ENCODE measurements around the gene C12orf57. TPM values are rescaled to one million over a fixed set of nuclear protein-coding genes. Genes with fewer than 3 reads are reported as not detected.

The C12orf57 gene
- total RNA-seq, 2 donors from 2014 or later, result 89.7 to 106 TPM

DNA sequence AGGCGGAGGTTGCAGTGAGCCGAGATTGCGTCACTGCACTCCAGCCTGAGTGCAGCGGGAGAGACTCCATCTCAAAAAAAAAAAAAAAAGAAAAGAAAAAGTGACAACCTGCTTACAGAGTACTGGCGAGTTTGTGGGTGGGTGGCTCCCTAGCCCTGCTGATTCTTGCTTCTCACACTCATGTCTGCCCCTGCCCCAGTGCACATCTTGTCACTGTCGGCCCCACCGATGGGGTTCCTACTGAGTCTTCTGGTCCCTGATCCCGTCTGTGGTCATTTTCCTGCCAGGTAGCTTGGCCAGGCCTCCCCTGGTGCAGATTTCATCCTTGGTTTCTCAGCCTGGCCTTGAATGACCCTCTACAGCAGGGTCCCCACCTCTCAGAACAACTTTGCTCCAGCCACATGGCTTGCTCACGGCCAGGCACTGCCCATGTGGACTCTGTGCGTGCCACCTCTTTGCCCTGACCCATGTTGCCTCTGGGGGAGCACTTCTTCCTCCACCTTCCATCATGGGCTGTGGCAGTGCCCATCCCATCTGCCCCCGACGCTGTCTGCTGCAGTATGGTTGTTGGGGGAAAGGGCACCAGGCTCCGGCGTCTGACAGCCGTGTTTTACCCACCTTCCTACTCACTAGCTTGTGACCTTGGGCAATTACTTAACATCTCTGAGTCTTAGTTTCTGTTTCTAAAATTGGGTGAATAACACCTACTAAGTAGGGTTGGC is 5.2 kb downstream of the C12orf57 start:
- peak in 1 of 2 donors; percentile 3 for ATAC-seq
- Mint-ChIP-seq H3K4me3 (peak overlapping the region; percentile 65), H3K27ac (peak overlapping the region; percentile 95 to 97), H3K27me3 (no peaks in the 10 kb centered on the region), H3K4me1 (ENCODE audit: low read depth in 2 of 2) (peaks cover 76 to 80% of the 10 kb centered on the region in 2 donors), H3K36me3 (no peaks in the 10 kb centered on the region), H3K9me3 (no peaks in the 10 kb centered on the region)
- DNase-seq (ENCODE audit: low spot score), result no peak

DNA sequence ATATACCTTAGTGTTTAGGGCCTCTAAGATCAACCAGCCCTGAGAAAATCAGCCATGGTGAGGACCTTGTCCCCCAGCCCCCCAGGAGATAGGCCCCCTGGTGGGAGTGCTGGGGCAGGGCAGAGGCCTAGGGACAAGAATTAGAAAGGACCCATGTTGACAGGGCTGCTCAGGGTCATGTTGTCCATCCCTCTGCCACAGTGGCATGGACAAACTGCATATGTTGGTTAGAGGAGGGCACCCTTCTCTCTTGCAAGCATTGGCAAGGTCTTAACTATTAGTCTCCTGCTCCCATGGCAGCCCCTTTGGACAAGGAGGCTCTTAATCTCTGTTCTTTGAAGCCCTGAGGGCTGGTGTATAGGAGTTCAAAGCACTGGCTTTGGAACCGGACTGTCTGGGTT is 6.6 kb downstream of the C12orf57 start:
- H3K27ac Mint-ChIP-seq, result peak overlapping the region; percentile 95 to 97
- peak overlapping the region; percentile 92 for H3K4me3 Mint-ChIP-seq
- no peak for DNase-seq (ENCODE audit: low spot score)
- no peaks in the 10 kb centered on the region for H3K9me3 Mint-ChIP-seq
- no peaks in the 10 kb centered on the region for H3K36me3 Mint-ChIP-seq
- no peaks in the 10 kb centered on the region for H3K27me3 Mint-ChIP-seq
- peaks cover 77 to 79% of the 10 kb centered on the region in 2 donors for H3K4me1 Mint-ChIP-seq (ENCODE audit: low read depth in 2 of 2)
- ATAC-seq, result no peak

DNA sequence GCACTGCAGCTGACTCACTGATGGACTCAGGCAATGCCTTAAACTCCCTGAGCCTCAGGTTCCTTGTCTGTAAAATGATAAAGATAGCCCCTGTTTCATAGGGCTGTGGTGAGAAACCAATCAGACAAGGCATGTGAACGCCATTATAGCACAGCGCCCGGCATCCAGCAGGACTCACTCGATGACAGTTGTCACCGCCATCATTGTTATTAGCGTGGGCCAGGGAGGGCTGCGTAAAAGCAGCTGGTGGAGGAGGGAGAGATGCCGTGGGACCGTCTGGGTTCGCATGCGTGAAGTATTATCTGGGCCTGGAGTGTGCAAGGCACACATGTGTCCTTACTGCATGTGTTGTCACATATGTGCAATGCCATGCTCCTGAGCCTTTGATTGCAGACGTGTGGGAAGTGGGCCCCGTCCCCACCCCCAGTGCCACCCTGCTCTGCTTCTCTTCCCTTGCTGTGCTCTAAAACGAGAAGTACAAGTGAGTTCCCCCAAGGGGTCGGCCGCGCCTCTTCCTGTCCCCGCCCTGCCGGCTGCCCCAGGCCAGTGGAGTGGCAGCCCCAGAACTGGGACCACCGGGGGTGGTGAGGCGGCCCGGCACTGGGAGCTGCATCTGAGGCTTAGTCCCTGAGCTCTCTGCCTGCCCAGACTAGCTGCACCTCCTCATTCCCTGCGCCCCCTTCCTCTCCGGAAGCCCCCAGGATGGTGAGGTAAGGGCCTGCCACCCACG is 7.2 kb downstream of the C12orf57 start, which contains the start of gene PTPN6:
TSS of gene PTPN6 (plus strand) at position 546 of the 730 bp plus-strand sequence. CDS start at position 703, 157 bp downstream.
- H3K36me3 Mint-ChIP-seq, result no peaks in the 10 kb centered on the region

DNA sequence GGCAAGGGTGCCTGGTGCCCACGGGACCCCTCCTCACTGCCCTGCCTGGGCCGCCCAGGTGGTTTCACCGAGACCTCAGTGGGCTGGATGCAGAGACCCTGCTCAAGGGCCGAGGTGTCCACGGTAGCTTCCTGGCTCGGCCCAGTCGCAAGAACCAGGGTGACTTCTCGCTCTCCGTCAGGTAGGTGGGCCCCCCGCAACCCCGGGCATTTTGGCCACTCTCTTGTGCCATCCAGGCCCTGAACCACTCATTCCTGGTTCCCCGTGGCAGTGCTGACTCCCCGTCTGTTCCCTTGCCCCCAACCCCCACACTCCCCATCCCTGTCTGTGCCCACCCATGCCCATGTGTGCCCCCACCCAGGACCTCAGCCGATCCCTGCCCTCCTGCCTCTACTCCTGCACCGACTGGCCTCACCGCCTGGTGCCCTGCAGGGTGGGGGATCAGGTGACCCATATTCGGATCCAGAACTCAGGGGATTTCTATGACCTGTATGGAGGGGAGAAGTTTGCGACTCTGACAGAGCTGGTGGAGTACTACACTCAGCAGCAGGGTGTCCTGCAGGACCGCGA is 7.8 kb downstream of the C12orf57 start:
- peak overlapping the region; percentile 92 for H3K4me3 Mint-ChIP-seq
- H3K36me3 Mint-ChIP-seq, result no peaks in the 10 kb centered on the region

More for the DNA sequence above, 7.2 kb downstream of the C12orf57 start, which contains the start of gene PTPN6:
- ATAC-seq (peak; percentile 0 to 57), DNase-seq (ENCODE audit: low spot score) (no peak)
- Mint-ChIP-seq H3K27ac (peak within 1 kb of the TSS; percentile 95 to 97), H3K4me1 (ENCODE audit: low read depth in 2 of 2) (peaks cover 77 to 81% of the 10 kb centered on the region in 2 donors), H3K9me3 (no peaks in the 10 kb centered on the region), H3K27me3 (no peaks in the 10 kb centered on the region), H3K4me3 (peak within 1 kb of the TSS; percentile 92)

DNA sequence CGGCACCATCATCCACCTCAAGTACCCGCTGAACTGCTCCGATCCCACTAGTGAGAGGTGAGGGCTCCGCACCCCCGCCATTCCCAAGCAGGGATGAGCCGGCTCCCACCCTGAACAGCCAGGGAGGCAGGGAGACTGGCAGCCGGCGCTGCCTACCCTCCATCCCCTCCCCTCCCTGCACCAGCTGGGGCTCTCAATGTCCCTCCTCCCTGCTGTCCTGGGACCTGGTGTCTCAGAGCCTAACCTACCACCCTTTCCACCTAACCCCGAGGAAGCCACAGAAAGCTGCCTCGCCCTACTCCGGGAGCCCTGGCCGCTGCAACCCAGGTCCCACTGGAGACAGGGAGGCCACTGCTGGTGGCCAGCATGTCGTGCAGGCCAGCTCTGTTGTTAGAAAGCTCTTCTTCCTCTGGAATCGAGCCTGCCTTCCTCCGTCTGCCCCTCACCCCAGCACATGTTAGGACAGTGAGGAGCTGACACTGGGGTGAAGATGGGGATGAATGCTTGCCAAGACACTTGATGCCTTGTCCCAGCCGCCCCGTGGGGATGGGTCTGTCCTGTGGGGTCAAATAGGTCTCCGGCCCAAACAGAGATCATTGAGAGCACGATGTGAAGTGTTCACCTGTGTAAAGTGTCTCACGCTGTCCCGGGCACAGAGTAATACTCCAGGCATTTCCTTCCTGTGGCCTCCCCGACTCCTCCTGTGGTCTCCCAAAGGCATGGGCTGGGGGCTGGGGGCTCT is 8.5 kb downstream of the C12orf57 start:
- Mint-ChIP-seq H3K36me3 (peaks cover 4% of the 10 kb centered on the region), H3K4me3 (peak overlapping the region; percentile 92), H3K4me1 (ENCODE audit: low read depth in 2 of 2) (peaks cover 80 to 85% of the 10 kb centered on the region in 2 donors), H3K9me3 (no peaks in the 10 kb centered on the region), H3K27ac (peak overlapping the region; percentile 95 to 97), H3K27me3 (no peaks in the 10 kb centered on the region)
- DNase-seq (ENCODE audit: low spot score), result peak; percentile 59
- no peak for ATAC-seq

More for the DNA sequence above, 7.8 kb downstream of the C12orf57 start:
- ATAC-seq (peak in 1 of 2 donors; percentile 2), DNase-seq (ENCODE audit: low spot score) (peak; percentile 55)
- H3K27ac Mint-ChIP-seq, result peak overlapping the region; percentile 95 to 97
- H3K4me1 Mint-ChIP-seq (ENCODE audit: low read depth in 2 of 2), result peaks cover 80 to 84% of the 10 kb centered on the region in 2 donors
- H3K27me3 Mint-ChIP-seq, result no peaks in the 10 kb centered on the region
- H3K9me3 Mint-ChIP-seq, result no peaks in the 10 kb centered on the region

DNA sequence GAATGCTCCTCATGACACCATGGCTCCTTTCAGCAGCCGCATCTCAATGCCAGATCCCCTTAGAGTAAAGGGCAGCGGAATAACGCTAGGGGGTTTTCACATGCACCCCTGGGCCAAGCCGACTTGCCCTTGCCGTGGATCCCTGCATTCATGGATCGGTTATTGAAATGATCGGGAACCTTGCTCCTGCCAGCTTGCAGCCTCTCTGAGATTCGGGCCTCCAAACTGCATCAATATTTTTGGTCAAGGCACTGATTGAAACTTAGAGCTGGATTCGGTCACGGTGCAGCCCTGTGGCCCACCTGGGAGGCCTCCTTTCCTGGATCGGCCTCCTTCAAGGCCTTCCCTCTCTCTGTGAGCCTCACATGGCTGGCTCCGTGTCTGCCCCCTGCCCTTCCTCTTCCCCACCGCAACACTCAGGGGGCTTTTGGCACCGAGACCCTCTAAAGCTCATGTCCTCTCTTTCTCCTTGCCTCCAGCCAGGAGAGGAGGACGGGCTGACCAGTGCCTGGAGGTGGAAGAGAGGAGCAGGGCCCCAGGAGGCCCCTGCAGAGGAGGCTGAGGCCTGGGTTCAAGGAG is 9.1 kb downstream of the C12orf57 start:
- Mint-ChIP-seq H3K4me1 (ENCODE audit: low read depth in 2 of 2) (peaks cover 78 to 84% of the 10 kb centered on the region in 2 donors), H3K27me3 (no peaks in the 10 kb centered on the region), H3K4me3 (peak overlapping the region; percentile 92), H3K27ac (peak overlapping the region; percentile 95 to 97), H3K9me3 (no peaks in the 10 kb centered on the region), H3K36me3 (peaks cover 4% of the 10 kb centered on the region)
- ATAC-seq (no peak), DNase-seq (ENCODE audit: low spot score) (no peak)

DNA sequence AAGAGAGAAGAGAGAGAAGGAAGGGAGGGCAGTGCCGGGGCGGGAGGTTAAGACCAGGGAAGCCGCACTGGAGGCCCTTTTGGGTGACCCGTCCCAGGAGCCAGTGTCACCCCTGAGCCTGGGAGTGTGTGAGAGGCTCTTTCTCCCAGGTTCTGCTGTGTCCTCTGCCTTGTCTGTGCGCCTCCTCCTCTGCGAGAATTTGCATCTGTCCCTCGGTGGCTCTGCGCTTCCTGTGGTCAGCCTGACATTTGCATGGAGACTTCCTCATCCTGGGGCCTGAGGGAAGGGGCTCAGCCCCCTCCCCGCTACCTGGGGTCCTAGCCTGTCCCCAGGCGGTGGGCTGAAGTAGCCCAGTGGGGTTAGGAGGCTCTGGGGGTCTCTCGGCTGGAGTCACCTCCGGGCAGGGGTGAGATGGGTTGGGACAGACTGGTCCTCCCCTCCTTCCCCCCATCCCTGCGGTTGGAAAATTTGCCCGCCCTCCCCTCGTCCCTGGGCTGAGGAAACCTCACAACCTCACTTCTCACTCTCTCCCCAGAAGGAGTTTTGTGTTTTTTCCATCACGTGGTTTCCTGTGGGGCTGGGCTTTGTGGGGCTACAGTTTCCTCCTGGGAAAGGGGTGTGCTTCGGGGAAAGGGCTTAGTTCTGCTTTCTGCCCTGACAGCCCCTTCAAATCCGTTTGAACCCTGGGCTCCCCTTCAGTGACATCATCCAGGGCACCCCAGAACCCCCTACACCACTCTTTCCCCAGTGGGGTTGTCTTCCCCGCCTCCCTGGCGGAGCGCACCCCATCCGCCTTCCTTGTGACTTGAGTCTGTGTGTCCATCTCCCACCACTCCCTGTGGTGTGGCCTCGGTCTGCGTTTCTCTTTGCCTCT is 9.9 kb downstream of the C12orf57 start:
- H3K4me1 Mint-ChIP-seq (ENCODE audit: low read depth in 2 of 2), result peaks cover 79 to 85% of the 10 kb centered on the region in 2 donors
- peak overlapping the region; percentile 95 to 97 for H3K27ac Mint-ChIP-seq
- no peaks in the 10 kb centered on the region for H3K9me3 Mint-ChIP-seq
- H3K4me3 Mint-ChIP-seq, result peak overlapping the region; percentile 92
- peak; percentile 52 to 69 for ATAC-seq
- H3K27me3 Mint-ChIP-seq, result no peaks in the 10 kb centered on the region
- peaks cover 4% of the 10 kb centered on the region for H3K36me3 Mint-ChIP-seq
- peak; percentile 88 for DNase-seq (ENCODE audit: low spot score)

DNA sequence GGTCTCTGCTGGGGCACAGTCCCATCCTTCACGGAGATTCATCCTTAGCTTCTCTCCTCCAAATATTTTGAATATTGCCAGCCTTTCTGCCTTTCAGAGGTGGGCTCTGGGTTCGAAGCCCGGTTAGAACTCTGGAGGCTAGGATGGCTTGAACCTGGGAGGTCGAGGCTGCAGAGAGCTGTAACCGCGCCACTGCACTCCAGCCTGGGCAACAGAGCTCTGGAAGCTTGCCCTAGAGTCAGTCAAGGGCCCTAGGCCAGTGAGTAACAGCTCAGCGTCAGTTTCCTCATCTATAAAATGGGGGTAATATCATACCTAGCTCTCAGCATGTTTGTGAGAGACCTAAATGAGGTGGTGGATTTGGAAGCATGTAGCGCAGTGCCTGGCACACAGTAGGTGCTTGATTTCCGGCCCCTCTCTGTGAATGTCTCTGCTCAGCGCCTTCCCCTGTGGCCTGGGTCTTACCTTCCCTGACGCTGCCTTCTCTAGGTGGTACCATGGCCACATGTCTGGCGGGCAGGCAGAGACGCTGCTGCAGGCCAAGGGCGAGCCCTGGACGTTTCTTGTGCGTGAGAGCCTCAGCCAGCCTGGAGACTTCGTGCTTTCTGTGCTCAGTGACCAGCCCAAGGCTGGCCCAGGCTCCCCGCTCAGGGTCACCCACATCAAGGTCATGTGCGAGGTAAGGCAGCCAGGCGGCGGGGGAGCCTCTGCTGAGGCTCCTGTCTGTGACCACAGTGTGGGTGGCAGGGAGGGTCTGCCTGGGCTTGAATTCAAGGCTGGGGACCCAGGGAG is 10.7 kb downstream of the C12orf57 start:
- H3K36me3 Mint-ChIP-seq, result peaks cover 4% of the 10 kb centered on the region
- DNase-seq (ENCODE audit: low spot score) (no peak), ATAC-seq (no peak)
- H3K9me3 Mint-ChIP-seq, result no peaks in the 10 kb centered on the region
- H3K4me1 Mint-ChIP-seq (ENCODE audit: low read depth in 2 of 2), result peaks cover 80 to 87% of the 10 kb centered on the region in 2 donors
- no peaks in the 10 kb centered on the region for H3K27me3 Mint-ChIP-seq
- peak overlapping the region; percentile 92 for H3K4me3 Mint-ChIP-seq
- H3K27ac Mint-ChIP-seq, result peak overlapping the region; percentile 95 to 97

DNA sequence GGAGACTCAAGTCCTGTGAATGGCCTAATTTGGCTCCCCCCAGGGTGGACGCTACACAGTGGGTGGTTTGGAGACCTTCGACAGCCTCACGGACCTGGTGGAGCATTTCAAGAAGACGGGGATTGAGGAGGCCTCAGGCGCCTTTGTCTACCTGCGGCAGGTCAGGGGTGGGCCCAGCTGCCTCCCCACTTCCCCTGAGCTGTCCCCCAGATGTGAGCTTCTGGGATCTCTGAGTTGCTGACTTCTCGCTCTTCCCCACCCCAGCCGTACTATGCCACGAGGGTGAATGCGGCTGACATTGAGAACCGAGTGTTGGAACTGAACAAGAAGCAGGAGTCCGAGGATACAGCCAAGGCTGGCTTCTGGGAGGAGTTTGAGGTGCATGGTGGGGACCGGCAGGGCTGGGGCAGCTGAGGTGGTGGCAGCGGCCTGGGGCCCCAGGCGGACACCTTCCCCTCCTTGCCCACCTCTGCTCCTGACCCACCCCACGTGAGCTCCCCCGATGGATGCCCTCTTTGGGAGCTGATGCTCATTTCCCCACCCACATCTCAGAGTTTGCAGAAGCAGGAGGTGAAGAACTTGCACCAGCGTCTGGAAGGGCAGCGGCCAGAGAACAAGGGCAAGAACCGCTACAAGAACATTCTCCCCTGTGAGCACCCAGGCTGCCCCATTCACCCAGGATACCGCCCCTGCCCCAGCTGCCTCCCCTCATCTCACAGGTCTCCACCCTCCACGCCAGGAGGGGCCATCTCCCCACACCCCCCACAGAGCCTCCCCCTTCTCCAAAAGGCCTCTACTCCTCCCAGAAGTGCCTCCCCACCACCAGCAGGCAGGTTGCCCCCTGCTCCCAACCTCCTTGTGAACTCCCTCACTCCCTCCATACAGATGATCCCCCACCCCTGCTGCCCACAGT is 11.5 kb downstream of the C12orf57 start:
- Mint-ChIP-seq H3K27ac (peak overlapping the region; percentile 95 to 97), H3K4me1 (ENCODE audit: low read depth in 2 of 2) (peaks cover 74 to 81% of the 10 kb centered on the region in 2 donors), H3K27me3 (no peaks in the 10 kb centered on the region), H3K36me3 (peaks cover 4% of the 10 kb centered on the region), H3K4me3 (peak overlapping the region; percentile 92), H3K9me3 (no peaks in the 10 kb centered on the region)
- ATAC-seq (no peak), DNase-seq (ENCODE audit: low spot score) (no peak)

DNA sequence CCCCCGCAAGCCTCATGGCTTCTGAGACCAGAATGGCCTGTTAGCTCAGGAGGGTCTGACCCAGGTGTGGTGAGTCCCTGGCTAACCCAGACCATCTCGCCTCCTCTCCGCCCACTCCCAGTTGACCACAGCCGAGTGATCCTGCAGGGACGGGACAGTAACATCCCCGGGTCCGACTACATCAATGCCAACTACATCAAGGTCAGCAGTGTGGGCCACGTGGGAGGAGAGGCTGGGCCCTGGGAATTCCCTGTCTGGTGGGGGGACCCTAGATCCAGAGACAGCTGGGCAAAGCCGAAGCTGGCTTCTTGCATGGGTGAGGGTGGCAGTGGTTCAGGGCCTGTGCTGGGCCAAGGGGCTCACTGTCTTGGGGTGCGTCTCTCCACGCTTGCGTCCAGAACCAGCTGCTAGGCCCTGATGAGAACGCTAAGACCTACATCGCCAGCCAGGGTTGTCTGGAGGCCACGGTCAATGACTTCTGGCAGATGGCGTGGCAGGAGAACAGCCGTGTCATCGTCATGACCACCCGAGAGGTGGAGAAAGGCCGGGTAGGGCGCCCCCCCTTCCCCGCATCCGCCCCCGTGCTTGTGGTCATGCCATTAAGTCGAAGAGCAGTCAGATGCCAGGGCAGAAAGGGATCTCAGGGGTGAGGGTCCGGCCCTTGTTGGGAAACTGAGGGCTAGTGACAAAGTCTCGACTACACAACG is 12.4 kb downstream of the C12orf57 start:
- Mint-ChIP-seq H3K4me1 (ENCODE audit: low read depth in 2 of 2) (peaks cover 75 to 81% of the 10 kb centered on the region in 2 donors), H3K27ac (peak overlapping the region; percentile 95 to 97), H3K9me3 (no peaks in the 10 kb centered on the region), H3K36me3 (peaks cover 4% of the 10 kb centered on the region), H3K27me3 (no peaks in the 10 kb centered on the region), H3K4me3 (peak overlapping the region; percentile 92)
- ATAC-seq (no peak), DNase-seq (ENCODE audit: low spot score) (no peak)

Data from natural killer cell treated with Interleukin-12 subunit alpha and Interleukin-12 subunit beta and Interleukin-15 and Interleukin-18, amount 100 ng/mL, for 72 hours (primary cell).